Measurements from ENCODE around the gene MMRN1. TPM values are rescaled to one million over a fixed set of nuclear protein-coding genes. Genes with fewer than 3 reads are reported as not detected.

The MMRN1 gene
- total RNA-seq, 1 donor from 2014 or later: 2.3 TPM

GRCh38 chr4:89901808-89902431 lies 7.3 kb downstream of the MMRN1 start:
- intact Hi-C loops (cut with DNase I): loop anchor here (5.0 kb wide), 1 partner anchor 465 kb away; no protein-coding TSS in a partner anchor
- ATAC-seq (ENCODE audit: poor library complexity): peak; percentile 82

DNA sequence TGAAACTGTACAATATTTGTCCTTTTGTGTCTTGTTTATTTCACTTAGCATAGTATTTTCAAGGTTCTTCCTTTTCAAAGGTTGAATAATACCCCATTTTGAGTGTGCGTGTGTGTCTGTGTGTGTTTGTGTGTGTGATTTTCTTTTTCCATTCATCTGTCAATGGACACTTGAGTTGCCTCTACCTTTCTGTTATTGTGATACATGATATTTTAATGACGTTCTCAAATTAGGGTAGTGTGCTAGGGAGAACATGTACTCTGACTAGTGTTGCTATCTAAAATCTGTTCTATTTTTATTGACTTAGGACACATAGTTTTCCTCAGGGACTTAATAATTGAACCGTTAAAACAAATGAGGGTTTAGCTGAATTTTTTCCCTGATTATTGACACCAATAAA lies 9.9 kb downstream of the MMRN1 start:
- peak; percentile 57 for ATAC-seq (ENCODE audit: poor library complexity)
- no peak for DNase-seq
- intact Hi-C loops (cut with DNase I): loop anchor here (5.0 kb wide), 1 partner anchor 467 kb away; no protein-coding TSS in a partner anchor

More at GRCh38 chr4:89901808-89902431, 7.3 kb downstream of the MMRN1 start:
- DNase-seq: peak; percentile 45

DNA sequence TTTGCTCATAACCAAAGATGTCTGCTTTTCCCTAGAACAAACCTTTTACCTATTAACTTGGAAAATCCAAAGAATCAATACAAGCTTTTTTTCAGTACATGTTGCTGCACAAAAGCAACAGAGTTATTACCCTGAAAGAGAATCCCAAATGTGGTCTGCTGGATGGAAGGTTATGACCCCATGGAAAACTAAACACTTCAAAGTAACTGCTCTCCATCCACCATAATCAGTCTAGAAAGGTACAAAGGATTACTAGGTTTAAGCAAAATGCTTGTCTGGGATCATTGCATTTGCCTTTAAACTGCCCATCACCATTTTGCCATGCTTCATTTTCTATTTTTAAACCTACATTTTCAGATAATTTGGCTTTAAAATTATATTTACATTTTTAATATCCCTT lies 11.7 kb downstream of the MMRN1 start:
- intact Hi-C loops (cut with DNase I): no loop called here
- DNase-seq: no peak
- no peak for ATAC-seq (ENCODE audit: poor library complexity)

- intact Hi-C loops (cut with DNase I): no loop called here
- ATAC-seq (ENCODE audit: poor library complexity): no peak
- DNase-seq: no peak
These were observed 12.3 kb downstream of the MMRN1 start for GRCh38 chr4:89906777-89907521.

- ATAC-seq (ENCODE audit: poor library complexity) (no peak), DNase-seq (no peak)
- intact Hi-C loops (cut with DNase I): no loop called here
These were observed 15.2 kb downstream of the MMRN1 start for GRCh38 chr4:89909889-89910288.

GRCh38 chr4:89913623-89914022 lies 19.0 kb downstream of the MMRN1 start:
- intact Hi-C loops (cut with DNase I): no loop called here
- DNase-seq: no peak

DNA sequence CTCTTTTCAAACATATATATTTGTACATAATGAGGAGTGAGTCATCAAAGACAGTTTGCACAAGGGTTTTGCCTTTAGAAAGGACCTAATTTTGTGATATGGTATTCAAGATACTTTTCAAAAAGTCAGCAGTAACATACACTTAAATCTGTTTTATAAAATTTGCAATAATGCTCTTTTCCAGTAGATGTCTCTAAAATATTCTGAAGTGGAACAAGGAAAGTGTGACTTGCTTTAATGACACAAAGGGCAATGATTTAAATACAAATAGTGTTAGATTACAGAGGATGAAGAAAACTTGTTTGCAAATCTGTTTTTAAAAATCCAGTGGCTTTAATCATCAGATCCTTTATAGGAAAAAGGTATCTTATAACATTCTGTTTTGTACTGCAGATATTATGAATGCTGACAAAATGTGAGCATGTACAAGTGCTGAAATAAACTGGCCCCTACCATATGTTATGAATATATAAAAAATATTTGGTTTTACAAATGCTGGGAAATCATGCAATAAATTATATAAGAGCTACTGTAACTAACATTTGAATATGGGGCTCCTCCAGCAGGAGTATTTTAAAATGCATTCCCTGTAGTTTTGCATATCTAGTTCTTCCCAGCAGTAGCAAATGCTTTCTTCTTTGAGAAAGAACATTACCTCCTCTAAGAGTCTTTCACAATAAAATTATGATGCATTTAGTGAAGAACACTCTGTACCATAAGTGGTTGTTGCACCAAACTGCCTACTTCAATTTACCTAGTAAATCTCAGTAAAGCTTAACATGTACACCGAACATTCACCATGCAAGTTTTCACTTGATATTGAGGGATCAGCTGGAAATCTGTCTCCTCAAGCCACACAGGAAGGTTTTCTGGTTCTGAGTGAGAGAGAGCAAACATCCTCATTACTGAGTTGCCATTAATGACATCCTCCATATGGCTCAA lies 20.2 kb downstream of the MMRN1 start:
- ATAC-seq (ENCODE audit: poor library complexity) (no peak), DNase-seq (no peak)

More at GRCh38 chr4:89913623-89914022, 19.0 kb downstream of the MMRN1 start:
- ATAC-seq (ENCODE audit: poor library complexity): no peak

DNA sequence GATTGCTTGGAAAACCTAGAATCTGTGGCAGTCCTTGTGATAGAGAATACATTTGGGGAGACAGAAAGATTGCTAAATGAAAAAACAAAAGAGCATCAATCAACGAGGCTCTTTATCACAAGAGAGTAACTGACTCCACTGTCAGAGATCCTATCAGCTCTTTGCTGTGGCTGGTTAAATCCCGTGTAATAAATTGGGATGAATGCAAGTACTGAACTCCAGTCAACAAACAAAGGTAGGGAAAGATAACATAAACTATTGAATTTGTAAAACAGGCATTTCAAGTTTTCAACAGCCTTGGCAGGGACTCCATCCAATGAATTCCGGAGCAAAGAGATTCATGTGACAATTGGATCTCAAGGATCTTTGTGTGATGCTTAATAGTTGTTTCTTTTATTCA lies 21.3 kb downstream of the MMRN1 start:
- DNase-seq (no peak), ATAC-seq (ENCODE audit: poor library complexity) (no peak)
- intact Hi-C loops (cut with DNase I): no loop called here

More for the DNA sequence above, 20.2 kb downstream of the MMRN1 start:
- intact Hi-C loops (cut with DNase I): no loop called here

DNA sequence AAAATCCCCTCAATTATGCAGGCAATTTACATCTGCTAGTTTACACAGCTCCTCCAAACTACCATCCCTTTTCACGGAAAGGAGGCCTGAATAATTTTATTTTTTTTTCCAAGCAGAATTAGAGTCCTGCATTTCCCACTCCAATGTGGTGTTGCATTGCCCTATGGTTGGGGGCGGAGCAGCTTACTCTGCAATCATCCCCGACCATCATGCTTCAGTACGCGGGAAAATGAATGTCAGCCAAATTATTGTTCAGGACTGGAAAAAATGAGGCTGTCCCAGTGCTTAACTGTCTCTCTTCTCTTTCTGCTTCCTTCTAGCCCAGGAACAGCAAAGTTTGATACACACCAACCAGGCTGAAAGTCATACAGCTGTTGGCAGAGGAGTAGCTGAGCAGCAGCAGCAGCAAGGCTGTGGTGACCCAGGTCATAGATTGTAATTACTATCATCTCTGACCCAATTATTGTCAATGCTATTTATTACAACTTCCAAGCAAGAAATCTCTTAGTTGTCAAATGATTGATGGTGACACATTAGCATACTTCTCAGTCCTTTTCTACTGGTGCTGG lies 28.3 kb downstream of the MMRN1 start:
- intact Hi-C loops (cut with DNase I): no loop called here
- no peak for DNase-seq
- ATAC-seq (ENCODE audit: poor library complexity): no peak

DNA sequence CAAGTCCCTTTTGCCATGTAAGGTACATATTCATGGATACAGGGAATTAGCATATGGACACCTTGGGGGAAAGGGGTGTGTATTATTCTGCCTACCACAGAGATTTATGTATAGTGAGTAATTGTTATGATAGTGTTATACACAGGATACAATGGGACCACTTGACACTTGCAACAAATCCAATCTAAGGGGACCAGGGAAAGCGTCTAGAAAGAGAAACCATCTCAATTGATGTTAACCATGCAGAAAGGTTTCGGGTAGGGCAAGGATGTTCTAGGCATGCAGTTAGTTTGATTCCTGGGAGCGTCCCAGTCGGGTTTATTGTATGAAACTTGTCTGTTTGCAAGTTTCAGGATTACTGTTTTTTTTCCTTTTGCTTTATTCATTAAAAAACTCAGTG lies 34.2 kb downstream of the MMRN1 start:
- ATAC-seq (ENCODE audit: poor library complexity) (no peak), DNase-seq (no peak)
- intact Hi-C loops (cut with DNase I): no loop called here

DNA sequence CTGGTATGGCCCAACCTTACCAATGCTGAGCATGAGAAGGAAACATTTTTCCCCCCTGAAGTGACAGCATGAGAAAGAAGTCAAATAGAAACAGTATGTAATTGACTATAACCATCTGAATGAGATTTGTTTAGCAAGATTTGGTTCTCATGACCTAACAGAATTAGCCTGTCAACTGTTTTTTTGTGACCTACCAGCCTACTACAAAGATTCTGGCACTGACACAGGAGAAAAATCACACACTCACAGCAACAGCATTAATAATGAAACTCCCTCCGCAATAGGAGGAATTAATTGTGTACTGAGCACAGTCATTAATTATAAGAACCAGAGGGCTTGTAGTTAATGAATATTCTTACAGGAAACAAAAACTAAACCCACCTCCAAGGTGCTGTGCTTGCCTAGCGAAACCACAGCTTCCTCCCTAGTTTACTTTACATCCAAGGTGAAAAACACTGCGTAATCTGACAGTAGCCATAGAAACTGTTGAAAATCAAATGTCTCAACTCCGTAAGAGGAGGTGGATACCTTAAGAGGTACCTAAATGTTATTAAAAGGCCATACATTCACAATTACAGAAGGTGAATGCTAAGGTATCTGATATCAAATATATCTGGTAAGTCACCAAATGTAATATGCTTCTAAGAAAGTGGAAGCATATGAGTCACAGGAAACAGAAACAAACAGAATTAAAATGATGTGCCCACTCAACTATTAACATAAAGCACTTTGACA lies 34.9 kb downstream of the MMRN1 start:
- DNase-seq: no peak
- intact Hi-C loops (cut with DNase I): no loop called here
- no peak for ATAC-seq (ENCODE audit: poor library complexity)

GRCh38 chr4:89939546-89939945 lies 44.9 kb downstream of the MMRN1 start:
- DNase-seq: no peak
- no peak for ATAC-seq (ENCODE audit: poor library complexity)
- intact Hi-C loops (cut with DNase I): no loop called here

- ATAC-seq (ENCODE audit: poor library complexity) (peak; percentile 78), DNase-seq (peak; percentile 42)
- intact Hi-C loops (cut with DNase I): no loop called here
These were observed 45.3 kb downstream of the MMRN1 start for GRCh38 chr4:89939994-89940393.

- no peak for ATAC-seq (ENCODE audit: poor library complexity)
- intact Hi-C loops (cut with DNase I): no loop called here
- no peak for DNase-seq
These were observed 48.2 kb downstream of the MMRN1 start for GRCh38 chr4:89942811-89943210.

DNA sequence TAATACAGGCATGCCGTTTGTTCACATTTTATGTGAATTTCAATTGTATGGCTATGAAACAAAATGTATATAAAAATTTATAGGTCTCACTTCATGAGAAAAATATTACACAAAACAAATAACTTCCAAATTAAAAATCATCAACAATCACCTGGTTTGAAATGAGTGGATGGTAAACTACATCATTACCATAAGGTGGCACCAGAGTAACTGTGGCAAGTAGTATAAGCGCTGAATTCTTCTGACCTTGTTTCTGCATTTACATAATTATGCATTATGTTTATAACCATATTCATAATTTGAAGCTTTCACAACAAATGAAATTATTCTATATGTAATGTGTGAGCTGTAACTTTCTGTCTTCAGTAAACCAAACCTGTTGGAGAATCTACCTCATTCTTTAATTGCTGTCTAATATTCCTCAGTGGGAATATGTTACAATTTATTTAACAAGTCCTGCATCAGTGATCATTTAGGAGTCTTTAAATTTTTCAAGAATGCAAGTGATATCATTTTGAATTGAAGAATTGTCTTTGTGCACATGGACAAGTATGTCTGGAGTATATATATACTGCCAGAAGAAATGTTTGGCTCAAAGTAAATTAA lies 55.2 kb downstream of the MMRN1 start:
- DNase-seq (no peak), ATAC-seq (ENCODE audit: poor library complexity) (no peak)
- intact Hi-C loops (cut with DNase I): no loop called here

- ATAC-seq (ENCODE audit: poor library complexity) (no peak), DNase-seq (no peak)
- intact Hi-C loops (cut with DNase I): no loop called here
These were observed 57.8 kb downstream of the MMRN1 start for GRCh38 chr4:89952458-89952857.

DNA sequence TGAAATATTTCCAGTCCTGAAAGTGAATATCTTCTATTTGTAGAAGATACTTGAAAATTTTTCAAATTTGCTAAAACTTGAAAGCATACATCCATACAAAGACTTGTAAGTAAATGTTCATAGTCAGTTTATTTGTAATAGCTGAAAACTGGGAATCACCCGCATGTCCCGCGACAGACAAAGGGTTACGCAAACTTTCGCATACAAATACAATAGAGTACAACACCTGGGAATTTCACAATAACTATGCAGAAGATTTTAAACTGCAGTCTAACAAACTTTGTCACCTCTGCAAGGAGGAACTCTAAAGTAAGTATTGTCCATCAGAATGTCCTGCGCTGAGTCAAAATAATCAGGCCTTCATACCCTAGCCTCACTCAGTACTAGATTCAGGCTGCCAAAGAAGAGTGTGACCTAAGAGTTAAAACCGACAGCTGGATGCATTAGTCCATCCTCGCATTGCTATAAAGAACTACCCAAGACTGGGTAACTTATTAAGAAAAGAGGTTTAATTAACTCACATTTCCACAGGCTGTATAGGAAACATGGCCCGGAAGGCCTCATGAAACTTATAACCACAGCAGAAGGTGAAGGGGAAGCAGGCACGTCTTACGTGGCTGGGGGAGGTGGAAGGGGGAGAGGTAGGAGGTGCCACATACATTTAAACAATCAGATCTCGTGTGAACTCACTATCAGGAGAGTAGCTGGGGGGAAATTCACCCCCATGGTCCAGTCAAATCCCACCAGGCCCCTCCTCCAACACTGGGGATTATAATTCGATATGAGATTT lies 60.4 kb downstream of the MMRN1 start:
- ATAC-seq (ENCODE audit: poor library complexity): no peak
- intact Hi-C loops (cut with DNase I): no loop called here
- no peak for DNase-seq
